NCI-H187 treated with DMSO at 0.1 percent for 48 hours (cell line): ENCODE data around the gene TIMM17B.
"Not testable (repeated sequence)": the region's sequence is repeated elsewhere in the genome, so short reads cannot be mapped to it uniquely, and the experiment has no call there.

Source experiments
- DNase-seq: peaks from one replicate; lab custom pipeline; 2025; lab: John Stamatoyannopoulos, UW

Gene TIMM17B

GRCh38 chrX:48894891-48895290 lies 2.7 kb downstream of the TIMM17B start:
- no peak for DNase-seq

- DNase-seq, result no peak
Measured at GRCh38 chrX:48893556-48894348, 3.8 kb downstream of the TIMM17B start.

GRCh38 chrX:48892896-48893295 lies 4.7 kb downstream of the TIMM17B start:
- no peak for DNase-seq

DNA sequence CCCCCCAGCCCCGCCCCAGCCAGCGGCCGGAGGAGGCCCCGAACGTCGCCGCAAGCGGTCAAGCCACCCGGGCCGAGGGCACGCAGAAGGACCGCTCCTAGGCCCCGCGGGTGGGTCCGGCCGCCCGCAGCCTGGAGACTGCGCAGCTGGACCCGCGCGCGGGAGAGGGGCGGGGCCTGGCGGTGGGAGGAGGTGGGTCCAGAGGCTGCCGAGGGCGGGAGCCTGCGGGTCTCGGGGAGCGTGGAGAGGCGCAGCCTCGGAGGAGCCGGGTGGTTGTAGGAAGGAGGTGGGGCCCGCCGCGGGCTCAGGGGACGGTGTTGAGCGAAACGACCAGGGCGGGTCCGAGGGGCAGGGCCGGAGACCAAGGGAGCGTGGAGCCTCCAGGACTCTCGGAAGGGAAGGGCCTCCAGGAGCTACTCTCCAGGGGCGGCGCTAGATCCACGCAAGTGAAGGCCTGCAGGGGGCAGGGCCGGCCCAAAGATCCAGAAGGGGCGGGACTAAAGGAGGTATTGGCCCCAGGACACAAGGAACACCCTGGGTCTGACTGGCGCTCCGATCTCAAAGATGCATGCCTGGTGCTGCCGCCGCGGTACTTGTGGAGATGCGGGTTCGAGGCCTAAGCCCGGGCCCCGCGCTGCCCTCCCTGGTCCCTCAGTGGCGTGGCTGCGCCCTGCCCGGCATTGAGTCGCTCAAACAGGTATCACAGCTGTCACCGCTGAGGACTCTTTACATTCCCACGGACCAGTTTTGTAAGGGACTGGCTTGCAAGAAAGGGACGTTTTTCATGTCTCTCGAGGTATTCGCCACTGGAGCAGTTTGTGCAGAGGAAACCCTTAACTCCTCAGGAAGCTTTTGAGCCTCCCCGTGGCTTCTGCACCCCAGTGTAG lies 5.9 kb downstream of the TIMM17B start:
- peak; percentile 9 for DNase-seq

GRCh38 chrX:48890934-48891401 lies 6.6 kb downstream of the TIMM17B start:
- DNase-seq, result no peak

- DNase-seq, result no peak
Measured at GRCh38 chrX:48890296-48890925, 7.2 kb downstream of the TIMM17B start.

DNA sequence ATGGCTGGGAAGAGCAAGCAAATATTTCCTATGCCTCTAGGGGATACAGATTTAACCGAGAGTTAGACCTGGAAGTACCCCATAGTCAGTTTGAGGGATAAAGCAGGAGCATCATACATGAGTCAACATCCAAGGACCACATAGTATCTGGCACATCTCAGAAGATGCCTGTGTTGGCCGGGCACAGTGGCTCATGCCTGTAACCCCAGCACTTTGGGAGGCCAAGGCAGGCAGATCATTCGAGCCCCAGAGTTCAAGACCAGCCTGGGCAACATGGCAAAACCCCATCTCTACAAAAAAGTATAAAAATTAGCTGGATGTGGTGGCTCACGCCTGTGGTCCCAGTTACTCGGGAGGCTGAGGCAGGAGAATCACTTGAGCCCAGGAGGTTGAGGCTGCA lies 11.0 kb downstream of the TIMM17B start:
- not testable (repeated sequence) for DNase-seq

DNA sequence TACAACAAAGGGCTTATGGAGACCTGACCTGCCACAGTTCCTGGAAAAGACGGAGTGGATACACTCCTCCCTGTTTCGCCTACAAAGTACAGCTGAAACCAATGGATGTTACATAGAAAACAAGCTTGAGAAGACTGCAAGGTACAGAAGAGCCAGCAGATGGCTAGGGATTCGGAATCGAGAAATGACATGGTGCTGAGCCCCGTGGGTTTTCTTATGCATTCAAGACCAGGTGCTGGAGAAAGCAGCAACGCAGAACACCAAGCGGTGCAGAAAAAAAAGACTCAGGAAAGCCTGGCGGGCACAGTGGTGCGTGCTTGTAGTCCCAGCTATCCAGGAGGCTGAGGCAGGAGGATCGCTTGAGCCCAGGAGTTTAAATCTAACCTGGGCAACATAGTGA lies 13.8 kb downstream of the TIMM17B start:
- DNase-seq, result no peak

DNA sequence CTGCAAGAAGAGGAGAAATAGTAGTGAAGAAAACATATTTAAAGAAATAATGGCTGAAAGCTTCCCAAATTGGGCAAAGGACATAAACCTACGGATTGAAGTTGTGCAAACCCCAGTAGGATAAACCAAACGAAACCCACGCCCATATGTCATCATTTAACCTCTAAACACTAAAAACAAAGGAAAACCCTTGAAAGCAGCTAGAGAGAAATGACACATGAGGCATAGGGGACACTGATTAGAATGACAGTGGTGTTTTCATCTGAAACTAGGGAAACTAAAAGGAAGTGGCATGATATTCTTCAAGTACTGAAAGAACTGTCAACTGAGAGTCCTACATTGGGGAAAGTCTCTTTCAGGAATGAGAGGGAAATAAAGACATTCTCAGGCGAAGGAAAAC lies 20.6 kb downstream of the TIMM17B start:
- not testable (repeated sequence) for DNase-seq

DNA sequence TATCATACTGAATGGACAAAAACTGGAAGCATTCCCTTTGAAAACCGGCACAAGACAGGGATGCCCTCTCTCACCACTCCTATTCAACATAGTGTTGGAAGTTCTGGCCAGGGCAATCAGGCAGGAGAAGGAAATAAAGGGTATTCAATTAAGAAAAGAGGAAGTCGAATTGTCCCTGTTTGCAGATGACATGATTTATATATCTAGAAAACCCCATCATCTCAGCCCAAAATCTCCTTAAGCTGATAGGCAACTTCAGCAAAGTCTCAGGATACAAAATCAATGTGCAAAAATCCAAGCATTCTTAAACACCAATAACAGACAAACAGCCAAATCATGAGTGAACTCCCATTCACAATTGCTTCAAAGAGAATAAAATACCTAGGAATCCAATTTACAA lies 25.6 kb downstream of the TIMM17B start:
- not testable (repeated sequence) for DNase-seq

DNA sequence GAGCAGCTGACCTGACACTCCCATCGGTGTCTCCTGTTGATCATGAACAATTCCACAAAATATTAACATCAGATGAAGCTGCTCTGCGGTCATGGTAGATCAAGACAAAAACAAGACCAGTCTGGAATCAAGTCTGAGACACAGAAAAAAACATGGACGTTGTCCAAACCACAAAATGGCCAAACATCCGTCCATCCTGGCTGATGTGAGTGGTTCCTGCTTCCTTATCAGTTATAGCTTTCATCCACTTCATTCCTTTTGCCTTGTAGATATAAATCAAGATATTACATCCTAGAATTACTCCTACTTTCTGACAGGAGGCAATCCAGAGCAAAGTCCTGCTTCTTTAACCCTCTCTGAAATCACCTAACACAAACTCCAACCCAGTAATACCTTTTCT lies 33.4 kb downstream of the TIMM17B start:
- no peak for DNase-seq

DNA sequence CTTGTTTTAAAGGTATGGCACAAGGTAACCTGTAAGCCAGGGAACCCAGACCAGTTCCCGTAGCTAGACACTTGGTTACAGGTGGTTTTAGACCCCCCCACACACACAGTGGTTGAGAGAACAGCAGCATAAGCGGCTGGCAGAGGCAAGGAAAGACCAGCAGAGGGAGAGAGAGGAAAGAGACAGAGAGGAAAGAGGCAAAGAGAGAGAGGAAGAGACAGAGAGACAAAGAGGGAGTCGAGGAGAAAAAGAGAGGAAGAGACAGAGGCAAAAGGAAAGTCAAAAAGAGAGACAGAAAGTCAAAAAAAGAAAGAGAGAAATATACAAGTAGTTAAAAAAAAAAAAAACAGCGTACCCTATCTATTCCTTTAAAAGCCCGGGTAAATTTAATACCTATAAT lies 42.7 kb downstream of the TIMM17B start:
- DNase-seq, result no peak

GRCh38 chrX:48854121-48854804 lies 43.3 kb downstream of the TIMM17B start:
- DNase-seq, result not testable (repeated sequence)

GRCh38 chrX:48853494-48853893 lies 44.1 kb downstream of the TIMM17B start:
- DNase-seq, result not testable (repeated sequence)

DNA sequence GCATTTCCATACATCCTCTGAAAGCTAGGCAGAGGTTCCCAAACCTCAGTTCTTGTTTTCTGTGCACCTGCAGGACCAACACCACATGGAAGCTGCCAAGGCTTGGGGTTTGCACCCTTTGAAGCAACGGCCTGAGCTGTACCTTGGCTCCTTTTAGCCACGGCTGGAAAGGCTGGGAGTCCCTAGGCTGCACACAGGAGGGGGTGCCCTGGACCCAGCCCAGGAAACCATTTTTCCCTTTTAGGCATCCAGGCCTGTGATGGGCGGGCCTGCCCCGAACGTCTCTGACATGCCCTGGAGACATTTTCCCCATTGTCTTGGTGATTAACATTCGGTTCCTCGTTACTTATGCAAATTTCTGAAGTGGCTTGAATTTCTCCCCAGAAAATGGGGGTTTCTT lies 44.7 kb downstream of the TIMM17B start:
- no peak for DNase-seq

GRCh38 chrX:48848847-48849246 lies 48.7 kb downstream of the TIMM17B start:
- no peak for DNase-seq
